ENCODE results near the gene ALDH18A1. TPM values are rescaled to one million over a fixed set of nuclear protein-coding genes. Genes with fewer than 3 reads are reported as not detected.

The ALDH18A1 gene
- total and polyA plus RNA-seq, 4 donors = 10.0 to 35.0 (median 25.2) TPM

DNA sequence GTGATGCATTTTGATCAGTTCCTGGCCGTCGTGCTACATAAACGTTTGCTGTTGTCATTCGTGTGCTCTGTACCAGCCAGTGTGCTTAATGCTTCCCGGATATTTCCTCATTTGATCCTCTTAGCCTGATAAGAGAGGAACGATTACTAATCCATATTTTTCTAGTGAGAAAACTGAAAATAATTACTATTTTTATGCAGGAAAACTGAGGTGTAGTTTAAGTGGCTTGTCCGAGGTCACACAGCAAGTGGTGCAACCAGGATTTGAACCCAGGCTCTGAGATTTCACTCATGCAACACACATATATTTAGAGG lies 94.7 kb downstream of the ALDH18A1 start (continued):
- TF ChIP-seq, protein P1, sequence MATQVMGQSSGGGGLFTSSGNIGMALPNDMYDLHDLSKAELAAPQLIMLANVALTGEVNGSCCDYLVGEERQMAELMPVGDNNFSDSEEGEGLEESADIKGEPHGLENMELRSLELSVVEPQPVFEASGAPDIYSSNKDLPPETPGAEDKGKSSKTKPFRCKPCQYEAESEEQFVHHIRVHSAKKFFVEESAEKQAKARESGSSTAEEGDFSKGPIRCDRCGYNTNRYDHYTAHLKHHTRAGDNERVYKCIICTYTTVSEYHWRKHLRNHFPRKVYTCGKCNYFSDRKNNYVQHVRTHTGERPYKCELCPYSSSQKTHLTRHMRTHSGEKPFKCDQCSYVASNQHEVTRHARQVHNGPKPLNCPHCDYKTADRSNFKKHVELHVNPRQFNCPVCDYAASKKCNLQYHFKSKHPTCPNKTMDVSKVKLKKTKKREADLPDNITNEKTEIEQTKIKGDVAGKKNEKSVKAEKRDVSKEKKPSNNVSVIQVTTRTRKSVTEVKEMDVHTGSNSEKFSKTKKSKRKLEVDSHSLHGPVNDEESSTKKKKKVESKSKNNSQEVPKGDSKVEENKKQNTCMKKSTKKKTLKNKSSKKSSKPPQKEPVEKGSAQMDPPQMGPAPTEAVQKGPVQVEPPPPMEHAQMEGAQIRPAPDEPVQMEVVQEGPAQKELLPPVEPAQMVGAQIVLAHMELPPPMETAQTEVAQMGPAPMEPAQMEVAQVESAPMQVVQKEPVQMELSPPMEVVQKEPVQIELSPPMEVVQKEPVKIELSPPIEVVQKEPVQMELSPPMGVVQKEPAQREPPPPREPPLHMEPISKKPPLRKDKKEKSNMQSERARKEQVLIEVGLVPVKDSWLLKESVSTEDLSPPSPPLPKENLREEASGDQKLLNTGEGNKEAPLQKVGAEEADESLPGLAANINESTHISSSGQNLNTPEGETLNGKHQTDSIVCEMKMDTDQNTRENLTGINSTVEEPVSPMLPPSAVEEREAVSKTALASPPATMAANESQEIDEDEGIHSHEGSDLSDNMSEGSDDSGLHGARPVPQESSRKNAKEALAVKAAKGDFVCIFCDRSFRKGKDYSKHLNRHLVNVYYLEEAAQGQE (IDR thresholded peaks at IDR 0.05) = no peak
- TF ChIP-seq YY1 (IDR thresholded peaks at IDR 0.05) (no peak), RAD21 (IDR thresholded peaks at IDR 0.05) (no peak), EGR1 (IDR thresholded peaks at IDR 0.05; ENCODE audit: low read depth in 2 of 2) (no peak), JUND (IDR thresholded peaks at IDR 0.05) (no peak)

DNA sequence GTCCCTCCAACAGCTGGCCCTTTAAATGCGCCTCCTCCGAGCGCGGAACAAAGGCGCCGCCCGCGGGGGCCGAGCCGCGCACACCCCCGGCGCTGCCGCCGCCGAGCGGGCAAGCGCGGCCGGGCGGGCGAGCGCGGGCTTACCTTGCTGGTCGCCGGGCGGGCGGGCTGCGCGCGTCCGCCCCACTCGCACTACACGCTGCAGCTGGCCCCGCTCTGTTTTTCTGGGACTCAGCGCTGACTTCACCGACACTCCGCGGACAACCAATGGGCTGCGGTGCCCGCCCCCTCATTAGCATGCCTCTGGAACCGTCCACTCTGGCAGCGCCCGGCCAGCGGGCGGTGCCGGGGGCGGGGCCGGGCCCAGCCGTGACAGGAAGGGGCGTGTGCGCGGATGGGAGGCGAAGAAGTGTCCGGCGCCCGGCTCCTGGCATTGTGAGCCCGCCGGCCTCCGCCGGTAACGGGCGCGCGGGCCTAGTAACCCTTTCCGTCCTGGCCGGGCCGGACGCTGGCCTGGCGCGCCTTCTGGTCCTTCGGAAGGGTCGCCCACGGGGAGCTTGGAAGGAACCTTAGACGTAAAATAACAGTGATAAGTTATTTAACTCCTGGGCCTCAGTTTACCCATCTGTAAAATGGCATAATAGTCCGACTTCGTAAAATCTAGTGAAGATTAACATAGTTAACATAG lies 95.2 kb downstream of the ALDH18A1 start, which contains the start of gene SORBS1:
Gene SORBS1 (minus strand): TSS at position 195 of the 687 bp plus-strand sequence. CDS start 120,236 bp downstream, outside the sequence.
- TF ChIP-seq EGR1 (IDR thresholded peaks at IDR 0.05; ENCODE audit: low read depth in 2 of 2) = peak; percentile 17 to 25
- TF ChIP-seq RXRA (IDR thresholded peaks at IDR 0.05) = no peak
- TF ChIP-seq, protein P2, sequence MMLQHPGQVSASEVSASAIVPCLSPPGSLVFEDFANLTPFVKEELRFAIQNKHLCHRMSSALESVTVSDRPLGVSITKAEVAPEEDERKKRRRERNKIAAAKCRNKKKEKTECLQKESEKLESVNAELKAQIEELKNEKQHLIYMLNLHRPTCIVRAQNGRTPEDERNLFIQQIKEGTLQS (IDR thresholded peaks at IDR 0.05) = no peak
- peak; percentile 15 to 54 for TF ChIP-seq RAD21 (IDR thresholded peaks at IDR 0.05)
- TF ChIP-seq FOXA2 (IDR thresholded peaks at IDR 0.05) = no peak
- no peak for TF ChIP-seq NR2F2 (IDR thresholded peaks at IDR 0.05)
- TF ChIP-seq YY1 (IDR thresholded peaks at IDR 0.05) = peak; percentile 96
- TF ChIP-seq HNF4A (conservative IDR thresholded peaks at IDR 0.05) = no peak
- TF ChIP-seq TAF1 (conservative IDR thresholded peaks at IDR 0.05) = peak; percentile 30
- TF ChIP-seq, protein P1 (IDR thresholded peaks at IDR 0.05) = peak; percentile 71
- TF ChIP-seq JUND (IDR thresholded peaks at IDR 0.05) = no peak
- peak in 1 of 2 donors; percentile 69 for TF ChIP-seq GABPA (IDR thresholded peaks at IDR 0.05 in 1 of 2, conservative IDR thresholded peaks at IDR 0.05 in 1 of 2)
- TF ChIP-seq, protein P3, sequence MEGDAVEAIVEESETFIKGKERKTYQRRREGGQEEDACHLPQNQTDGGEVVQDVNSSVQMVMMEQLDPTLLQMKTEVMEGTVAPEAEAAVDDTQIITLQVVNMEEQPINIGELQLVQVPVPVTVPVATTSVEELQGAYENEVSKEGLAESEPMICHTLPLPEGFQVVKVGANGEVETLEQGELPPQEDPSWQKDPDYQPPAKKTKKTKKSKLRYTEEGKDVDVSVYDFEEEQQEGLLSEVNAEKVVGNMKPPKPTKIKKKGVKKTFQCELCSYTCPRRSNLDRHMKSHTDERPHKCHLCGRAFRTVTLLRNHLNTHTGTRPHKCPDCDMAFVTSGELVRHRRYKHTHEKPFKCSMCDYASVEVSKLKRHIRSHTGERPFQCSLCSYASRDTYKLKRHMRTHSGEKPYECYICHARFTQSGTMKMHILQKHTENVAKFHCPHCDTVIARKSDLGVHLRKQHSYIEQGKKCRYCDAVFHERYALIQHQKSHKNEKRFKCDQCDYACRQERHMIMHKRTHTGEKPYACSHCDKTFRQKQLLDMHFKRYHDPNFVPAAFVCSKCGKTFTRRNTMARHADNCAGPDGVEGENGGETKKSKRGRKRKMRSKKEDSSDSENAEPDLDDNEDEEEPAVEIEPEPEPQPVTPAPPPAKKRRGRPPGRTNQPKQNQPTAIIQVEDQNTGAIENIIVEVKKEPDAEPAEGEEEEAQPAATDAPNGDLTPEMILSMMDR (IDR thresholded peaks at IDR 0.05; ENCODE audit: low read depth, low read length, missing input control) = no peak
- TF ChIP-seq HNF4G (IDR thresholded peaks at IDR 0.05) = no peak
- TF ChIP-seq, protein P4, sequence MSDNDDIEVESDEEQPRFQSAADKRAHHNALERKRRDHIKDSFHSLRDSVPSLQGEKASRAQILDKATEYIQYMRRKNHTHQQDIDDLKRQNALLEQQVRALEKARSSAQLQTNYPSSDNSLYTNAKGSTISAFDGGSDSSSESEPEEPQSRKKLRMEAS (IDR thresholded peaks at IDR 0.05) = no peak
- TF ChIP-seq SP1 (IDR thresholded peaks at IDR 0.05) = peak; percentile 68
- no peak for TF ChIP-seq FOXA1 (IDR thresholded peaks at IDR 0.05)
- TF ChIP-seq, protein P5, sequence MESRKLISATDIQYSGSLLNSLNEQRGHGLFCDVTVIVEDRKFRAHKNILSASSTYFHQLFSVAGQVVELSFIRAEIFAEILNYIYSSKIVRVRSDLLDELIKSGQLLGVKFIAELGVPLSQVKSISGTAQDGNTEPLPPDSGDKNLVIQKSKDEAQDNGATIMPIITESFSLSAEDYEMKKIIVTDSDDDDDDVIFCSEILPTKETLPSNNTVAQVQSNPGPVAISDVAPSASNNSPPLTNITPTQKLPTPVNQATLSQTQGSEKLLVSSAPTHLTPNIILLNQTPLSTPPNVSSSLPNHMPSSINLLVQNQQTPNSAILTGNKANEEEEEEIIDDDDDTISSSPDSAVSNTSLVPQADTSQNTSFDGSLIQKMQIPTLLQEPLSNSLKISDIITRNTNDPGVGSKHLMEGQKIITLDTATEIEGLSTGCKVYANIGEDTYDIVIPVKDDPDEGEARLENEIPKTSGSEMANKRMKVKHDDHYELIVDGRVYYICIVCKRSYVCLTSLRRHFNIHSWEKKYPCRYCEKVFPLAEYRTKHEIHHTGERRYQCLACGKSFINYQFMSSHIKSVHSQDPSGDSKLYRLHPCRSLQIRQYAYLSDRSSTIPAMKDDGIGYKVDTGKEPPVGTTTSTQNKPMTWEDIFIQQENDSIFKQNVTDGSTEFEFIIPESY (IDR thresholded peaks at IDR 0.05) = no peak
- H3K9me3 ChIP-seq (ENCODE audit: control insufficient read depth in 4 of 4, low read length in 3 of 4) = no peaks in the 10 kb centered on the region
- no peaks in the 10 kb centered on the region for H3K36me3 ChIP-seq (ENCODE audit: control insufficient read depth in 4 of 4, insufficient read depth in 3 of 4, low read depth in 1 of 4, low read length in 3 of 4)
- peak within 1 kb of the TSS; percentile 78 to 89 (median 88) for H3K4me3 ChIP-seq (ENCODE audit: low read depth in 1 of 3, low read length in 3 of 3)
- peak; percentile 96 for DNase-seq (ENCODE audit: low spot score)
- H3K27me3 ChIP-seq (ENCODE audit: control insufficient read depth in 4 of 4, insufficient read depth in 4 of 4, low read length in 3 of 4) = no peaks in the 10 kb centered on the region
- H3K9ac ChIP-seq (ENCODE audit: low read depth in 1 of 2, low read length in 2 of 2) = peak within 1 kb of the TSS; percentile 63 to 88
- peak within 1 kb of the TSS; percentile 89 to 91 for H3K27ac ChIP-seq (ENCODE audit: low read depth in 1 of 2, low read length in 2 of 2)
- WGBS = 1% methylated on average over 77 of the region's 77 CpGs
- peaks cover 0 to 35% (median 23%) of the 10 kb centered on the region in 4 donors for H3K4me1 ChIP-seq (ENCODE audit: control insufficient read depth in 4 of 4, insufficient read depth in 4 of 4, low read length in 3 of 4)

All from liver (tissue), 9 donors.